ENCODE data around the gene ZFYVE27. TPM values are rescaled to one million over a fixed set of nuclear protein-coding genes. Genes with fewer than 3 reads are reported as not detected.

The ZFYVE27 gene
- total and polyA plus RNA-seq, 7 donors, result 7.2 to 42.2 (median 11.0) TPM

DNA sequence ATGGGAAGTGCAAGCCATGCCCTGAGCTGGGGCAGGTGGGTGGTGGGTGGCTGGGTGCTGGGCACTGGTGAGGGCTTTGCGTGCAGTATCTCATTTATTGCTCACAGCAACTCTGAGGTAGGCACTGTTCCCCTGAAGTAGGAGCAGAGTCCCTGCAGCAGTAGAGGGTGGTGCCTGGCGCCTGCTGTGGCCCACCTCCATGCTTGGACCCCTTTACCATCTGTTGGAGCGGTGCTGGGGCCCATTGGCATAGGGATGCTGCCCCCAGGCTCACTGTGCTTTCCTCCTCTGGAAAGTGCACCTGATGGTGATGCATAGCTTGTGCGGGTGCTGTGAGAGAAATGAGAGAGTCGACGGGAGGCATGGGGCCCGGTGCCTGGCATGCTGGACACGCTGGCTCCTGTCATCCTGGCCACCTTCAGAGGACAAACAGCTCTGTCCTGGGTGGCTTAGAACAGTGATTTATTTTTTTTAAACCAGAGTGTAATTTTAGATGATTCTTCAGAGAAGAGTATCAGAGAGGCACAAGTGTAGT, 24.5 kb downstream of the ZFYVE27 start:
- intact Hi-C loops (cut with DNase I), result no loop called here
- Histone ChIP-seq H3K36me3 (peaks cover 7 to 48% (median 29%) of the 10 kb centered on the region in 4 donors), H3K9me3 (no peaks in the 10 kb centered on the region), H3K27me3 (no peaks in the 10 kb centered on the region), H3K4me3 (no peak overlapping the region), H3K27ac (peak overlapping the region in 2 of 4 donors; percentile 45 to 49), H3K4me1 (no peaks in the 10 kb centered on the region)
- TF ChIP-seq, protein P1, sequence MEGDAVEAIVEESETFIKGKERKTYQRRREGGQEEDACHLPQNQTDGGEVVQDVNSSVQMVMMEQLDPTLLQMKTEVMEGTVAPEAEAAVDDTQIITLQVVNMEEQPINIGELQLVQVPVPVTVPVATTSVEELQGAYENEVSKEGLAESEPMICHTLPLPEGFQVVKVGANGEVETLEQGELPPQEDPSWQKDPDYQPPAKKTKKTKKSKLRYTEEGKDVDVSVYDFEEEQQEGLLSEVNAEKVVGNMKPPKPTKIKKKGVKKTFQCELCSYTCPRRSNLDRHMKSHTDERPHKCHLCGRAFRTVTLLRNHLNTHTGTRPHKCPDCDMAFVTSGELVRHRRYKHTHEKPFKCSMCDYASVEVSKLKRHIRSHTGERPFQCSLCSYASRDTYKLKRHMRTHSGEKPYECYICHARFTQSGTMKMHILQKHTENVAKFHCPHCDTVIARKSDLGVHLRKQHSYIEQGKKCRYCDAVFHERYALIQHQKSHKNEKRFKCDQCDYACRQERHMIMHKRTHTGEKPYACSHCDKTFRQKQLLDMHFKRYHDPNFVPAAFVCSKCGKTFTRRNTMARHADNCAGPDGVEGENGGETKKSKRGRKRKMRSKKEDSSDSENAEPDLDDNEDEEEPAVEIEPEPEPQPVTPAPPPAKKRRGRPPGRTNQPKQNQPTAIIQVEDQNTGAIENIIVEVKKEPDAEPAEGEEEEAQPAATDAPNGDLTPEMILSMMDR (IDR thresholded peaks at IDR 0.05), result no peak
- TF ChIP-seq POLR2AphosphoS5 (IDR thresholded peaks at IDR 0.05) (no peak), EP300 (IDR thresholded peaks at IDR 0.05) (no peak), POLR2A (IDR thresholded peaks at IDR 0.05) (no peak)
- DNase-seq, result no peak
- 96 to 97% methylated on average over 8 of the region's 8 CpGs for WGBS, 2 donors

DNA sequence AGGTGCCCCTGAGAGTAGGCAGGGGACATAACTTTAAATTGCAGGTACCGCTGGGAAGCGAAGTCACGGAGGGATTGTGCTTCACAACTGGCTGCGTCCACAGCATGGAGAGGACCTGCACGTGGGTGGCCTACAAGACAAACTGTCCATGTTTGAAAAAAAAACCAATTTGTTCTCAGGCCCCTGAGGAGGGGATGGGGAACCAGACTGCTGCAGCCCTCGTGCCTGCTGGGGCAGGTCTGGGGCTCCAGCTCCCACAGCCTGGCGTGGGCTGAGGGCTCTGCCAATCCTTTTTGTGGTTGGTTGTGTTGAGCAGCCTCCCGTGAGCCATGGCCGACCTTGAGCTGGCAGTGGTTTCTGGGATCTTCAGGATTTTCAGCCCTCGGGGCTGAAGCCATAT, 25.1 kb downstream of the ZFYVE27 start:
- no peaks in the 10 kb centered on the region for H3K4me1 ChIP-seq
- H3K9me3 ChIP-seq, result no peaks in the 10 kb centered on the region
- intact Hi-C loops (cut with DNase I), result no loop called here
- H3K4me3 ChIP-seq, result no peak overlapping the region
- no peak for DNase-seq
- no peaks in the 10 kb centered on the region for H3K27me3 ChIP-seq
- H3K27ac ChIP-seq, result peak overlapping the region; percentile 11 to 58 (median 36)
- TF ChIP-seq EP300 (IDR thresholded peaks at IDR 0.05) (no peak), POLR2AphosphoS5 (IDR thresholded peaks at IDR 0.05) (no peak), POLR2A (IDR thresholded peaks at IDR 0.05) (no peak)
- TF ChIP-seq, protein P1 (IDR thresholded peaks at IDR 0.05), result no peak
- 91 to 94% methylated on average over 10 of the region's 10 CpGs for WGBS, 2 donors
- H3K36me3 ChIP-seq, result peaks cover 7 to 42% (median 24%) of the 10 kb centered on the region in 4 donors

GRCh38 chr10:97762816-97763215, 25.9 kb downstream of the ZFYVE27 start:
- no peaks in the 10 kb centered on the region for H3K4me1 ChIP-seq
- WGBS, 2 donors, result 80 to 87% methylated on average over 5 of the region's 5 CpGs

GRCh38 chr10:97763411-97763810, 26.5 kb downstream of the ZFYVE27 start:
- intact Hi-C loops (cut with DNase I), result no loop called here
- Histone ChIP-seq H3K27me3 (peaks cover 0 to 3% (median 0%) of the 10 kb centered on the region in 3 donors), H3K36me3 (peaks cover 7 to 30% (median 16%) of the 10 kb centered on the region in 4 donors), H3K4me3 (no peak overlapping the region), H3K4me1 (no peaks in the 10 kb centered on the region), H3K9me3 (no peaks in the 10 kb centered on the region), H3K27ac (peak overlapping the region in 2 of 4 donors; percentile 42 to 60)
- TF ChIP-seq POLR2A (IDR thresholded peaks at IDR 0.05) (no peak), POLR2AphosphoS5 (IDR thresholded peaks at IDR 0.05) (no peak), EP300 (IDR thresholded peaks at IDR 0.05) (no peak)
- TF ChIP-seq, protein P1 (IDR thresholded peaks at IDR 0.05), result no peak
- 91 to 92% methylated on average over 2 of the region's 2 CpGs for WGBS, 2 donors
- no peak for DNase-seq

More at GRCh38 chr10:97762816-97763215, 25.9 kb downstream of the ZFYVE27 start:
- peaks cover 7 to 34% (median 16%) of the 10 kb centered on the region in 4 donors for H3K36me3 ChIP-seq
- H3K4me3 ChIP-seq, result no peak overlapping the region
- TF ChIP-seq, protein P1 (IDR thresholded peaks at IDR 0.05), result no peak
- TF ChIP-seq POLR2AphosphoS5 (IDR thresholded peaks at IDR 0.05) (peak; percentile 15 to 49 (median 23)), EP300 (IDR thresholded peaks at IDR 0.05) (peak in 1 of 4 donors; percentile 46), POLR2A (IDR thresholded peaks at IDR 0.05) (no peak)
- no peaks in the 10 kb centered on the region for H3K9me3 ChIP-seq
- intact Hi-C loops (cut with DNase I), result no loop called here
- peak overlapping the region; percentile 11 to 58 (median 32) for H3K27ac ChIP-seq
- peaks cover 0 to 3% (median 0%) of the 10 kb centered on the region in 3 donors for H3K27me3 ChIP-seq
- peak; percentile 83 for DNase-seq

Data from sigmoid colon (tissue), 7 donors.